NB4 (cell line): ENCODE data around the gene TECRL.

Experiments used
- MYC ChIP-seq: IDR thresholded peaks from 2 replicates; pipeline ENCODE4 v1.6.1; 2011; ENCODE audit warnings: low read depth, low read length
- POLR2A ChIP-seq: IDR thresholded peaks from 2 replicates; pipeline ENCODE4 v1.6.1; 2011; ENCODE audit warnings: mild to moderate bottlenecking; ENCODE audit not compliant: insufficient read length; ENCODE audit errors: extremely low read depth
- TF ChIP-seq, protein P1 (sequence below): IDR thresholded peaks from one replicate; pipeline ENCODE4 v1.5.1; 2012; ENCODE audit warnings: low read depth, low read length

DNA sequence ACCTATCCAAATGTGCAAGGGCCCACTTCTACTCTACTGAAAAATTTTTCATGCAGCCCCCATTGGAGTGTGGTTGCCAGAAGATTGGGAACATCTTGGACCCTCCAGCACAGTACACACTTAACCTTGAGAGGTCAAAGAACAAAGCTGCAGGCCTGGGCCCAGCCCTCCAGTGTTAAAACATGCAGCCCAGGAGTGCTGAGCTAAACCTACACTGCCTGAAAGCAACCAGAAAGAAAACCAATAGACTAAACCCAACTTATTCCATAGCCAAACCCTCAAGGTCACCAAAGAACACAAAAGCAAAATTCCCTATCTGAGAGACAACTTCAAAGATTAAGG, 47.9 kb downstream of the TECRL start:
- TF ChIP-seq, protein P1, sequence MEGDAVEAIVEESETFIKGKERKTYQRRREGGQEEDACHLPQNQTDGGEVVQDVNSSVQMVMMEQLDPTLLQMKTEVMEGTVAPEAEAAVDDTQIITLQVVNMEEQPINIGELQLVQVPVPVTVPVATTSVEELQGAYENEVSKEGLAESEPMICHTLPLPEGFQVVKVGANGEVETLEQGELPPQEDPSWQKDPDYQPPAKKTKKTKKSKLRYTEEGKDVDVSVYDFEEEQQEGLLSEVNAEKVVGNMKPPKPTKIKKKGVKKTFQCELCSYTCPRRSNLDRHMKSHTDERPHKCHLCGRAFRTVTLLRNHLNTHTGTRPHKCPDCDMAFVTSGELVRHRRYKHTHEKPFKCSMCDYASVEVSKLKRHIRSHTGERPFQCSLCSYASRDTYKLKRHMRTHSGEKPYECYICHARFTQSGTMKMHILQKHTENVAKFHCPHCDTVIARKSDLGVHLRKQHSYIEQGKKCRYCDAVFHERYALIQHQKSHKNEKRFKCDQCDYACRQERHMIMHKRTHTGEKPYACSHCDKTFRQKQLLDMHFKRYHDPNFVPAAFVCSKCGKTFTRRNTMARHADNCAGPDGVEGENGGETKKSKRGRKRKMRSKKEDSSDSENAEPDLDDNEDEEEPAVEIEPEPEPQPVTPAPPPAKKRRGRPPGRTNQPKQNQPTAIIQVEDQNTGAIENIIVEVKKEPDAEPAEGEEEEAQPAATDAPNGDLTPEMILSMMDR: no peak
- TF ChIP-seq POLR2A (no peak), MYC (no peak)
